Fibroblast of lung (primary cell): ENCODE measurements around the gene DDT.

Experiments used
- EZH2 ChIP-seq: IDR thresholded peaks from 2 replicates; pipeline ENCODE4 v1.5.1; 2012; ENCODE audit warnings: low read length, control low read depth, mild to moderate bottlenecking; ENCODE audit errors: missing control alignments
- TF ChIP-seq, protein P1 (sequence below), 2 donors: IDR thresholded peaks in 1 of 2; conservative IDR thresholded peaks in 1 of 2; 1 replicate in 1 of 2; 2 replicates in 1 of 2; pipeline ENCODE4 v1.5.1; 2011 to 2012; ENCODE audit warnings: low read length in 2 of 2, control low read depth in 1 of 2, inconsistent platforms in 1 of 2, low read depth in 1 of 2, mild to moderate bottlenecking in 1 of 2

DNA sequence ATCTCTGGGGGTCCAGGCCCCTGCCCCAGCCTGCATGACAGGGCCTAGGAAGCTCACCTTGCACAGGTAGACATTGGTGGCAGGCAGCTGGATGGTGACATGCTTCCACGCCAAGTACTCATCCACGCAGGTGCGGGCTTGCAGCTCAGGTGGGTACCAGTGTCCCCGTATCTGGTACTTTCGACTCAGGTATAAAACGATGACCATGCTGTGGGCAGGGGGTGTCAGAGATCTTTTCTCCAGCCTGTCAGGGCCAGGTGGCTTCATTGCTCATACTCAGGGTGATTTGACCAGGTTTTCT is 32.6 kb upstream of the DDT start:
- no peak for TF ChIP-seq EZH2
- TF ChIP-seq, protein P1, sequence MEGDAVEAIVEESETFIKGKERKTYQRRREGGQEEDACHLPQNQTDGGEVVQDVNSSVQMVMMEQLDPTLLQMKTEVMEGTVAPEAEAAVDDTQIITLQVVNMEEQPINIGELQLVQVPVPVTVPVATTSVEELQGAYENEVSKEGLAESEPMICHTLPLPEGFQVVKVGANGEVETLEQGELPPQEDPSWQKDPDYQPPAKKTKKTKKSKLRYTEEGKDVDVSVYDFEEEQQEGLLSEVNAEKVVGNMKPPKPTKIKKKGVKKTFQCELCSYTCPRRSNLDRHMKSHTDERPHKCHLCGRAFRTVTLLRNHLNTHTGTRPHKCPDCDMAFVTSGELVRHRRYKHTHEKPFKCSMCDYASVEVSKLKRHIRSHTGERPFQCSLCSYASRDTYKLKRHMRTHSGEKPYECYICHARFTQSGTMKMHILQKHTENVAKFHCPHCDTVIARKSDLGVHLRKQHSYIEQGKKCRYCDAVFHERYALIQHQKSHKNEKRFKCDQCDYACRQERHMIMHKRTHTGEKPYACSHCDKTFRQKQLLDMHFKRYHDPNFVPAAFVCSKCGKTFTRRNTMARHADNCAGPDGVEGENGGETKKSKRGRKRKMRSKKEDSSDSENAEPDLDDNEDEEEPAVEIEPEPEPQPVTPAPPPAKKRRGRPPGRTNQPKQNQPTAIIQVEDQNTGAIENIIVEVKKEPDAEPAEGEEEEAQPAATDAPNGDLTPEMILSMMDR (conservative IDR thresholded peaks at IDR 0.05 in 1 of 2, IDR thresholded peaks at IDR 0.05 in 1 of 2; ENCODE audit: low read depth in 1 of 2, low read length in 2 of 2), result no peak
